Ureter (tissue), 1 donor: ENCODE data around the gene SEC22A. TPM values are rescaled to one million over a fixed set of nuclear protein-coding genes. Genes with fewer than 3 reads are reported as not detected.

Experiments used
- DNase-seq: peaks from one replicate; pipeline ENCODE4 v3.0.0-alpha.2; 2020; ENCODE audit warnings: low spot score
- total RNA-seq: library from RNA; stranded (reverse); gene quantifications from one replicate; pipeline ENCODE4 v1.2.4, GENCODE V29; 2023
- donor health status: DM: yes; HTN: yes; CAD: no.

SEC22A gene
- total RNA-seq, 1 donor from 2014 or later = 15.2 TPM

DNA sequence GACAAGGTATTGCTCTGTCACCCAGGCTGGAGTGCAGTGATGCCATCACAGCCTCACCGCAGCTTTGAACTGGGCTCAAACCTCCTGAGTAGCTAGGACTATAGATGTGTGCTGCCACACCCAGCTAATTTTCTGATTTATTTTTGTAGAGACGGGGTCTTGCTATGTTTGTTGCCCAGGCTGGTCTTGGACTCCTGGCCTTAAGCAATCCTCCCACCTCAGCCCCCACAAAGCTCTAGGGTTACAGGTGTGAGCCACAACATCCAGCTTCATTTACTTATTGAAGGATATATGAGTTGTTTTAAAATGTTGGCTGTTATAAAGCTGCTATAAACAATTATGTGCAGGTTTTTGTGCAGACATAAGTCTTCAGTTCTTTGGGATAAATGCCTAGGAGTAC, 62.2 kb downstream of the SEC22A start:
- DNase-seq = no peak

DNA sequence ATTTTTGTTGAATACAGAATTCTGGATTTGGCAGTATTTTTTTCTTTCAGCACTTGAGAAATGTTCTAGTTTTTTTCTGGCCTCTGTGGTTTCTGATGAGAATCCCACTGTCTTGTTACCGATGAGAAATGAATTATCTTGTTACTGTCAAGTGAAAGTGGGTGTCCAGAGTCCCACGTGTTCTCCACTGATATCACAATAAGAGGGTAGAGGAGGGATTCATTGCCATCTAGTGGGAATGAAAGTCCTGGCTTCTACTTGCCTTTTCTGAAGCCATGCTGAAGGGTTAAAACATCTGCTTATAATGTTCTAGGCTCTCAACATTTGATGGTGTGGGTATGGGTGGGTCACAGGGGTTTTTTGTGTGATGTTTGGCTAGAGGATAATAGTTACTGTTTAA, 66.1 kb downstream of the SEC22A start:
- no peak for DNase-seq

DNA sequence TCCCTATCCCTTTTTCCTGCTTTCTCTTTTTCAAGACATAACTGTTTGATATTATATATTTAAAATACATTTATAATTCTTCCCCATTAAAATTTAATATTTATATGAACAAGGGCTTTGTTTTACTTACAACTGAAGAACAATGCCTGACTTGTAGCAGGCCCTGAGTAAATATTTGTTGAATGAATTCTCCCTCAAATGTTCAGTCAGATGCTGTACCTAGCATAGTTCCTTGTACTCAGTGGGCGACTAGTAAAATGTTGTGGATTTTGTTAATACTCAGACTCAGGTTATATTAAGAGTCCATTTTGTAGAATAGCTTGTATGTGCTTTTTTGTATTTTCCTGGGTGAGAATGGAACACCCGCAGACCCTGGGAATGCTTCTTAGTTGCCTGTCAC, 69.1 kb downstream of the SEC22A start:
- DNase-seq = no peak

DNA sequence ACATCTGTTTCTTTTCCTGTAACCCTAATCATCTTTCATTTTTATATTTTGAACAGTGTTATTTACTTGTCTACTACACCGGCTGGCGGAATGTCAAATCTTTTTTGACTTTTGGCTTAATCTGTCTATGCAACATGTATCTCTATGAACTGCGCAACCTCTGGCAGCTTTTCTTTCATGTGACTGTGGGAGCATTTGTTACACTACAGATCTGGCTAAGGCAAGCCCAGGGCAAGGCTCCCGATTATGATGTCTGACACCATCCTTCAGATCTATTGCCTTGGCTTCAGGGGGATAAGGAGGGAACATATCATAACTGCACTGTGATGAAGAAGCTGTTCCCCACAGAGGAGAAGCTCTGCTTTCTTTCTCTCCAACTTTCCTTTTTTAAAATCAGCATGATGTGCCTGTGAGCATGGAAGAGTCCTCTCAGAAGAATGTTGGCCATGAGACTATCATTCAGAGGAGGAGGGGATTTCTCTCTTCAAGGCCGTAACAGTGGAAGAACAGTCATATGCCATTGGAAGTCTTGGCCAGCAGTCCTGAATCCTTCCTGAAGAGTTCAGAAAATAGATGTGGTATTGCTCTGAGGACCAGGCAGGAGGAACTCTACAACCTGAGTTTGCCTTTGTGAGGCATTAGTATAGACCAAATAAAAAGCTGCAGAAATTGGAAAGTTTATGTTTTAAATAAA, 69.9 kb downstream of the SEC22A start:
- DNase-seq = no peak

DNA sequence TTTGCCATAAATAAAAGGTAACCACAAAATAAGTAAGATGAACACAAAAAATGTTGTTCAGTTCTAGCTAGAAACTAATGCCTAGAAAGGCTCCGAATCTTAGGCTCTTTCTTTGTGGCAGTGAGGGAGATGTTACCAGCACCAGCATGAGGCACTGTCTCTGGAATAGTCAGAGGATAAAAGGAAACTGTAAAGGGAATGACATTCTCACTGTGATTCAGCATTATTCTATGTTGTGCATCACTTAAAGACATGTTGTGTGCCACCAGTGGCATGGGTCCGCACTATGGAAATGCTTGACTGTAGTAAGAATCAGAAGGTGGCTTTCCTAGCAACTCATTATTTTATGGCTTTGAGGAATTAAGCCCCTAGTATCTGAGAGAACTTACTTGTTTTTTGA, 70.8 kb downstream of the SEC22A start:
- DNase-seq = no peak

DNA sequence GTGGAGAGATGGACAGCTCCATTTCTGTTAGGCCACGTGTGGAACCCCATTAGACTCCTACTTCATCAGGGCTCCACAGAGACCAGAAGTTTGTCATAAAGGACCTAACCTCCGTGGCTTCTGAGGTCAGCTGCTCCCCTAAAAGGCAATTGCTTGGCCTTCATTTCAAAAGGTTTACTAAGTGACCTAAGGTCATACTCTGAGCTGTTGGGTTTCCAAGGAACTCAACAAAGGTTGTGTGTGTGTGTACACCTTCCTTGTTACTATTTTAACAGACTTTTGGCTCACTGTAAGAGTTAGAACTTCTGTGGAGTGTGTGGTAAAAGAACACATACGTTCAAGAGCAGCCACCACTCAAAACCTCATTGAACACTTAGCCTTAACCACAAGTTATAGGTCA, 73.9 kb downstream of the SEC22A start:
- DNase-seq = no peak

DNA sequence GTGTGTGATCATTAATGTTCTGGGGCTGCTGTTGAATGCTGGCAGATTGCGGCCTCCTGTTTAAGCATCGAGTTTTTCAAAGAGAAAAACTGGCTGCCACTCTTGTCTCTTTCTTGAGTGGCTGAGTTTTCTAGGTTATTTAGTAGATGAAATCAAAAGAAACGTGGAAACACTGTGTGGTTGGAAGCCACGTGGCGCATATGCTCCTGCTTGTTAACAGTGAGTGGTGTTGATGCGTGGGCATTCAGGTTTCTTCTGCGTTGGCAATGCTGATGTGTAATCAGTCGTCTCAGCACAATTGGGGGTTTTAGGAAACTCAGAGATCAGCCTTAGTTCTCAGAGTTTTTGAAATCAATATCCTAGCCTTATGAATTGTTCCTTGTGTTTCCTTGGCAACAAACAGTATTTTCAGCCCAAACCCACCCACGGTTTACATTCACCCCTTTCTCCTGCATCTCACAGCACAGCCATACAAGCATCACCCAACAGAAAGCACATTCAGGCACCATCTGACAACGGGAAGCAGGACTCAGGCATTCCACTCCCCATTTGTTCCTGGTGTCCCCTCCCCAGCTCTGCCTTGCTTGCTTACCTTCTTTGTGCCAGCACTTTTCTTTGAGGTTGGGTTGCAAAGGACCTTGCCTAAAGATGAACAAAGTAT, 74.7 kb downstream of the SEC22A start:
- DNase-seq = no peak

DNA sequence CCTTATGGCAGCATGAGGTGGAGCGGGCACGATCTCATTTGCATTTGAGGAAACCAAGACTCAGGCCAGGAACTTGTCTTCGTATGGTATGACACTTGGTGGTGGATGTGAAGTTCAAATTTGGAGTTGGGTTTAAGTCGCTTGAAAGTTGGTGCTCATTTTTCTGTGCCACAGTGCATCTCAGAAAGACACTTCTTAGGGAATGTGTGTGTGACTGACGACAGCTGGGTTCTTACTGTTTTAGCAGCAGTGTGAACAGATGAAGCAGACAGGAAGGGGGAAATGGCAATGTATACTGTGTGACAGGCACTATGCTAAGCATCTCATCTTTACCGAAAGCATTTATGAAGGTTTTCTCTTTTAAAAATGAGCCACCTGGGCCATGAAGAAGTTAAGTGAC, 75.4 kb downstream of the SEC22A start:
- DNase-seq = no peak

DNA sequence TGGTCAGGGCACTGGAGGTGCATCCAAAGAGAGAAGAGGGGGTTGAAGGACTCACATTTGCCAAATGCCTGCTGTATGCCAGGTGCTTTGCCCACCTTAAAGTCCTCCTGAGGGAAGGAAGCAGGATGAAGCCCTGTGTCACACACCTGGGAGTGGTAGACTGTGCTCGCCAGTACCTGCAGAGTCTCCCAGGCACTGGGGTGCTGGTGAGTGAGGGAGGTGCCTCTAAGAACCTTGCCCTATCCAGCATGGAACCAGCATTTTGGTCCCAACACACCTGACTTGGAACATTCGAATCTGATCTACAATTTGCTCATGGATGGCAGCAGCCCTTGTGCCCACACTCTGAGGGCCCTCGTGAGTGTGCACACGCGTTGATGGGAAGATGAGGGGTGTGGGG, 76.7 kb downstream of the SEC22A start:
- no peak for DNase-seq

DNA sequence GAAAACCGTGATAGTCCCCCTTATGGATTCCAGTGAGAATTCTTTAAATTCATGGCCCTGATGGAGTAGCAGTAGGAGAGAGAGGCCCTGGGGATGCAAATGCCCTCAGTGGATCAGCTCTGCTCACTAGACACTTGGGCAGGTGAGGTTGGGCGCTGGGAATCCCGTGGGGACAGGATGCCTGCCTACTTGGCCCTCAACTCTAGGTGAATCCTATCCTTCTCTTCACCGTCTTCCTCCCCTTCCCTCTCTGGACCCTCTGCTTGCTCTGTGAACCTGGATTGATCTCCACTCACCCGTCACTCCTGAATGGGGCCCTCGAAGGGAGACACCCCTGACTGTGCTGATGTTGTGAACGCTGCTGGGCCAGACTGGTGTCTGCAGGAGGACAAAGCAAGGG, 77.4 kb downstream of the SEC22A start:
- no peak for DNase-seq

DNA sequence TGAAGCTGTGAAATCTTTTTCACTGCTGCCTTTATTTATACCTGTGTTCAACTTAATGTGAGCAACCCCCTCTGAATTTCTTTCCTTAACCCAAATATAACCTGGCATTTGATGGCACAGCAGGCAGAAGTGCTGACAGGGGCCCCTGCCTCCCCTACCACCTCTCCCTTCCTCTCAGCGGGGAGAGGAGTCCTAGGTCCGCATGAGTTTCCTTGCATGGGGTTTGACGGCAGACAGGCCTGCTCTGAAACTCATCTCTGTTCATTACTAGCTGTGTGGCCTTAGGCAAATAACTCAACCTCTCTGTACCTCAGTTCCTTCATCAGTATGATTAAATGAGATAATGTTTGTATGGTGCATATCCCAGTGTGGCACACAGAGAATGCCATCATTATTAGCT, 79.7 kb downstream of the SEC22A start:
- no peak for DNase-seq

DNA sequence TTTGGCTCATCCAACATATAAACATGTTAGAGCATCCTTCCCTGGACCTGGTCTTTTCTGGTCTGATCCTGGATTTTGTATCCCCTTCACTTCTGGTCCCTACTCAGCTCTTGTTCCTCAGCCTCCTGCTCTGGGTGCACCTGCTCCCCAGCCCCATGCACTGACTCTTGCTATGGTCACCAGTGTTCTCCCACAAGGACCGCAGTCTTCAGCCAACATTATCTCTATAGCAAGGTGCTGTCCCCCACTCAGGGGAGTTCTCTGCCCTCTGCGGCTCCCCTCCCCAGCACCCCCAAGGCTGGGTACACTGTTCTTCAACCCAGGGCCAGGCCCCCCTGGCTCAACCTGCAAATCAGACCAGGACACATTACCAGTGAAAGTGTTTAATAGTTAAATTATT, 80.2 kb downstream of the SEC22A start:
- DNase-seq = no peak

DNA sequence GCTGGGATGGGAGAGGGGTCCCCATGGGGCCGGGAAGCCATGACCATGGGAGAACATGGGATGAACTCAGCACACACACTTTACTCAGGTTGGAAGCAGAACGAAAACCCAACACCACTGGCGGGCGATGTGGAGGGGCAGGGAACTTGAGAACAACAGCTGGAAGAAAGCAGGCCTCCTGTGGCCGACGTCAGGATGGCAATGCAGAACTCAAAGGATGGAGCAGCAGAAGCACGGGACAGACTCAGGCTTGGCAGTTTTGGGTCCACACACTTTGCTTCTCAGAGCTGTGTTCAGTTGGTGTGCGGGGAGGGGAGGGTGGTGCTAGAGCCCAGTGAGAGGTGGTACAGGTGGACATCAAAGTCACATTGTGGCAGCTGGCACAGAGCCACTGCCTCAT, 80.7 kb downstream of the SEC22A start:
- DNase-seq = no peak

DNA sequence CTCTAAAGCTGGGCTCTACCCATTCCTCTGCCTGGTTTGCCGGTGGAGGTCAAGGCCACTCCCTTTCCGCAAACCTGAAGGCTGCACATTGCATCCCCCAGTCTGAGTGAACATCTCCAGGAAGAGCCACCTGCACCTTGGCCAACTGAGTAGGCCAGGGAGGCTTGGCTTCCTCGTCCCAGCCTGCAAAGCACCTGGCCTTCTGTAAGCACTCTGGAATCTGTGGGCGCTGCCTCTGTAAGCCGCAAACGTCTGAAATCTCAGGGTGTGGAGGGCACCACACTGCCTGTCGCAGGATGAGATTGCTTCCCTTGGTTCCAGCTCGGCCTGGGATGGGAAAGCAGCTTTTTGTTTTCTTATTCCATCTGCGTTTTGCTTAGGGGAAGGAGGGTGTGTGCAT, 81.3 kb downstream of the SEC22A start:
- no peak for DNase-seq

DNA sequence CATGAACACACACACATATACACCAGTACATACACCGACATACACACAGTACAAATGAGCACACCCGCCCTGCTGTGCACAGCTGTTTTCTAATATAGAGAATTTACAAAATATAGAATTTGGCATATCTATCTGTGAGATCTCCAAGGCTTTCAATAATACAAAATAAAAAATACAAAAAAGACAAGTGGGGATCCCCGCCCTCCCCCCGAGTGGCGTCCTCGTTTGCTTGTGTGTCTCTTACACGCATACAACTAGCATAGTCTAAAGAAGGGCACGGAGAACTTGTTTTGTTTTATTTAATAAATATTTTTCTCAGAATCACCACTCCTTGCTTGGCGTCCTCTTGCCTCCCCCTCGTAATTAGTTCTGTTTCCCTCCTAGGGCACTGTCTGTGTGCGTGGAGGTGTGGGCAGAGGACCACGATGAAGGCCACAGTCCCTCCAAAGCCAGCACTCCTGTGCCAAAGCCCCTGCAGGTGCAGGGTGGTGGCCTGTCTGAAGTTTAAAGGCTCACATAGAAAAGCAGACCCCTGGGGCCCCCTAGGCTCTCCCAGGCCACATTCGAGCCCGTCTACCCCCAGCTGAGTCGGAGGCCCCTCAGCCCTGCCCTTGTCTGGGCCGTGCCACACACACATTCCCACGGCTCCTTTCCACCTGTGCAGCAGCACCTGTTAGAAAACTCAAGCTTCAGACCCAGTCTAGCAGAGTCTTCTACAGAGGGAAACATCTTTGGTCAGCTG, 82.1 kb downstream of the SEC22A start:
- DNase-seq = no peak

DNA sequence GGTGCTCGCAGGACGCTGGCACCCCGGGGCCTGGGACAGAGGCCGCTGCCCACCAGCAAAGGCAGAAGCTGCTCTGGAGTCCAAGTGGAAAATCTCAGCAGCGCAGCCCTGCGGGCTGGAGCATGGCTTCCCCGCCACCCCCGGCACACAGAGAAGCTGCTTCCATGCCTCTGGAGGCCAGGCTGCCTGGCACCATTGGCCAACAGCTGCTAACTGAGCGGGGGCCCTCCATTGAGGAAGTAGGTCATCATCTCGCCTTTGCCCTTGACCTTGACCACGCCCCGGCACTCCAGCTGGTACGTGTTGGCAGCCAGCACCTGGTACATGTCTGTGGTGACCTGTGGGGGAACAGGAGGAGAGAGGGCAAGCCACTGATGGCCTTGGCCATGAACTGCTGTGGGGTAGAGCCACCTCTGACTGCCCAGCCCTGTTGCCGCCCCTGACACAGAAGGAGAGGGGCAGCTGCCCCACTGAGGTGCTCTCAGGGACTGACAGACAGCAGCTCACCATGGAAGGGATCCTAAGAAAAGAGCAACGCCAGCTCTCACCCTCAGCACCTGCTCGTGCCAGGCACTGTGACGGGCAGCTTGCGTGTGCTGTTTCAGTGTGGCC, 82.8 kb downstream of the SEC22A start:
- DNase-seq = no peak

DNA sequence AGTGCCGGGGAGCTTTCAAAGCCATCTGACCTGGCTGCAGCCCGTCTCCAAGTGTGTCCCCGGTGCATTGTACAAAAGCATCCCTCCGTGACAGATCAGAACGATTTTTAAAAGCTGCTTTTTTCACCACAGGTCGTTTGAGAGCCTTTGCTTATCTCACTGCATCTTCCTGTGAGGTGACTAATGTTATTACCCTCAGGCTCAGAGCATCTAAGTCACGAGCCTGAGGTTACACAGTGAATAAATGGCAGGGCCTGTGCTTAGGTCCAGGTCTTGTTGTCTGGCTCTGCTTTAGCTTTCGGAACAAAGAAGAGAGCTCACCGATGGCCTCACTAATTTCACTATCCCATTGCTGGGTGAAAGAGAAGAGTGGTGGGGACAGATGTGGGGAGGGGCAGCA, 83.3 kb downstream of the SEC22A start:
- DNase-seq = no peak

DNA sequence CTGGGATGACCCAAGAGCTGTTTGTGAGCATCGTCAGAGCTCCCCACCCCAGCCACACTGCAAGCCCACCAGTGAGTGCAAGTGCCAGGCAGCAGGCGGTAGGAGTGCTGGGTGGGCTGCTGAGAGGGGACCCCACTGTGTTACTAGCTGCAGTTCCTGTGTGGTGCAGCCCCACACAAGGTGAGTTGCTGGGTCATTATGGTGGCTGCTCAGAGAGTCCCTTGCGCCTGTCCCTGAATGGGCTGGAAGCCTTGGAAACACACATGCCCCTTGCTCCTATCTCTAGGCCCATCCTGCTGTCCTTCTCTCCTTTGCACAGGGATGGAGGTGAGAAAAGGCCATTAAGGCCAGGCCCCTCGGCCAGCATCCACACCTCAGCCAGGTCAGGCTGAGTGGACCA, 83.7 kb downstream of the SEC22A start:
- DNase-seq = no peak

DNA sequence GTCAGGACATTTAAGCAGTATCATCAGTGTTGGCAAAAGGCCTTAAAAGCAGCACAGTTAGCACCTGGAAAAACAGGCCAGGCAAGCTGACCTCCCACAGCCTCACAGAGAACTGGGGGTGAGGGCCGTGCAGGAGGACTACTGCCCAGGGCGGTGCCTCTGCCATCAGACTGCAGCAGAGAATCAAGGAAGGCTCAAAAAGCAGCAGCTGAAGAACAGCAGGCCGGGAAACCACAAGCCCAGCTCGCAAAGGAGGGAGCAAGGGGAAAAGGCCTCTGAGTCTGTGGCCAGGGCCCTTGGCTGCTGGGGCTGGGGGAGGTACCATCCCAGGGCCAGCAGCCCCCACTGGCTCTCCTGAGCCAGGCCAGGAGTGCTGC, 84.2 kb downstream of the SEC22A start:
- no peak for DNase-seq

DNA sequence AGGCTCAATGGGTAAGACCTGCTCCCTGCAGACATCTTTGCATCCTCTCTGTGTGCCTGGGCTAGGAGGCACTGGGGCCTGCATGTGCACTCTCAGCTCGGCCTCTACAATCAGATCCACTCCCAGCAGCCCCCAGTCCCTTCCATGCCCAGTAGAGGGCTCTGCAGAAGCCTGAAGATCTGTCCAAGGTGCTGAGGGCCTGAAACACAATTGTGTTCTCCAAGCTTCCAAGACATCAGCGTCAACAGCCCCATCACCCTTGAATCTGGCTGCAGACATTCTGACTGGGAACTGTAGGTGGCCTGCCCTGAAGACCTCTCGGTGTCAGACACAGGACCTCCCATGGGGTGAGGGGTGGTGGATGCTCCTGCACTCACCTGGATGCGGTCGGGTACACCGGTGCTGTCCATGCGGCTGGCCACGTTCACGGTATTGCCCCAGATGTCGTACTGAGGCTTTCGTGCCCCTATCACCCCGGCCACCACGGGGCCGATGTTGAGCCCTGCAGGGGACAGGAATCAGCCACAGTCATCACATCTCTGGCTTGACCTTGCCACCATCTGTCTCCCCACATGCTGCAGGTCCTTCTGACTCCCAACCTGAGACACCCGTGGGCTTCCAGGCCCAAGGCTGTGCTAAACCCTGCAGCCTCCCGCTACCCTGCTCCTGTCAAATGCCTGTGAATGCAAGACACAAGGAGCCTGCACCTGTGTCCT, 84.7 kb downstream of the SEC22A start:
- peak; percentile 32 for DNase-seq

DNA sequence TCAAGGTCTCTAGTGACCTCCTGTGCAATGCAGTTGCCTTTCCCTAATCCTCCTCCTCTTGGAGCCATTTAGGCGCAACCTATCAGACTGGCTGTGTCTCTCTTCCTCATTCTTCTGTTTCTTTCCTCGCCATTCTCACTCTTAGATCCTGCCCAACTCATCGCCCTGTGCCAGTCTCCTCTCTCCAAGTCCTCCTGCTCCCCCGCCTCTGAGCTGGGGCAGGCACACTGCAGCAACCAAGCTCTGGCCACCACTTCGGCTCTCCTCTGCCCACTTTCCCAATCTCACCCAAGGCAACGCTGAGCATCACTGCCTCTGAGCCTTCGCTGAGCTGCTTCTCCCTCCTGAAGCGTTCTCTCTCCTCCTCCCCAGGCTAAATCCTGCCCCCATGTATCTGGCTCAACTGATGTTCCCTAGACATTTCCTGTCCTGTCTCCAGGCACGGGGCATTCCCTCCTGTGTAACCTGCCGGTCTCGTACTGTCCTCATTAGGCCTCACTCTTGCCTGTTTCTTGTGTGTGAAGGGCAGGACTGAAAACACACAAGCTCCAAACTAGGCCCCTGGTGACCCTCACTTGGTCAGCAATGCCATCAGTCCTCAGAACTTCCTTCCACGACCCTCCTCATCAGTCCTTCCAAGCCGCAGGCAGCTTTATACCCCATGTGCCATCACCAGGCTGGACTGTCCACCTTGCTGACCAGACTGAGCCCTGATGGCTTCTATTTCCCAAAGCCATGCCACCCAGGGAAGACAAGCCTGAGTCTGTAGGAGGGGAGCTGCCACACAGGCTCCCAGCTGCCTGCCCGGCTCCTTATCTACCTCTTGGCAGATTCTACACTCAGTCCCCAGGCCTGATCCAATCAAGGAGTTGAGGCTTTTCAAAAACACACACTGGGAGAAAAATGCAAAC, 85.6 kb downstream of the SEC22A start:
- peak; percentile 26 for DNase-seq
